OCI-LY3 (cell line): ENCODE results near the gene SSTR5.

Experiments
- H2AFZ ChIP-seq: fragments of 200-600, 300-600 bp; shearing (Covaris generic); 2 replicates; pipeline ENCODE4 v1.6.0; 2014; ENCODE audit warnings: antibody characterized with exemption, low read depth, low read length
- H3K27ac ChIP-seq: fragments of 200-600, 300-600 bp; sonication (generic); 2 replicates; pipeline ENCODE4 v1.5.1; 2014; ENCODE audit warnings: mild to moderate bottlenecking, low read length, moderate library complexity, mixed read lengths
- H3K27me3 ChIP-seq: fragments of 200-600, 300-600 bp; sonication (generic); 2 replicates; pipeline ENCODE4 v1.6.1; 2014; ENCODE audit warnings: low read depth, low read length, mixed read lengths
- H3K36me3 ChIP-seq: fragments of 200-600, 300-600 bp; sonication (generic); replicated peaks from 2 replicates; pipeline ENCODE3; 2014; ENCODE audit warnings: low read depth, low read length, mixed read lengths
- H3K4me1 ChIP-seq: fragments of 300-600, 200-600 bp; sonication (generic); 2 replicates; pipeline ENCODE4 v1.6.1; 2014; ENCODE audit warnings: low read length, mixed read lengths
- H3K4me2 ChIP-seq: fragments of 200-600, 300-600 bp; sonication (generic); 2 replicates; pipeline ENCODE4 v1.6.1; 2014; ENCODE audit warnings: low read length, mixed read lengths
- H3K4me3 ChIP-seq: fragments of 300-600, 200-600 bp; sonication (generic); 2 replicates; pipeline ENCODE4 v1.5.1; 2014; ENCODE audit warnings: antibody characterized with exemption, mild to moderate bottlenecking, low read length, moderate library complexity
- H3K79me2 ChIP-seq: fragments of 300-600, 200-600 bp; shearing (Covaris generic); 2 replicates; pipeline ENCODE4 v1.6.1; 2014; ENCODE audit warnings: mild to moderate bottlenecking, low read length, mixed read lengths
- H3K9ac ChIP-seq: fragments of 300-600, 200-600 bp; shearing (Covaris generic); 2 replicates; pipeline ENCODE4 v1.6.0; 2014; ENCODE audit warnings: mild to moderate bottlenecking, low read length, moderate library complexity
- H3K9me3 ChIP-seq: fragments of 200-600, 300-600 bp; shearing (Covaris generic); 2 replicates; pipeline ENCODE4 v1.6.1; 2014; ENCODE audit warnings: low read length, mixed read lengths; ENCODE audit not compliant: insufficient read depth
- H4K20me1 ChIP-seq: fragments of 200-600, 300-600 bp; sonication (generic); 2 replicates; pipeline ENCODE4 v1.6.1; 2016; ENCODE audit warnings: low read length, mixed read lengths; ENCODE audit not compliant: insufficient read depth
- EZH2phosphoT487 ChIP-seq: fragments of 200-600 bp; shearing (Covaris generic); IDR thresholded peaks from 2 replicates; pipeline ENCODE4 v1.6.1; 2018; ENCODE audit warnings: antibody characterized with exemption, mixed run types, low read depth
- TF ChIP-seq, protein P1 (sequence below): fragments of 200-600, 300-600 bp; sonication (generic); IDR thresholded peaks from 2 replicates; pipeline ENCODE4 v1.5.1; 2014; ENCODE audit warnings: antibody characterized with exemption, low read length, low read depth

SSTR5 gene

DNA sequence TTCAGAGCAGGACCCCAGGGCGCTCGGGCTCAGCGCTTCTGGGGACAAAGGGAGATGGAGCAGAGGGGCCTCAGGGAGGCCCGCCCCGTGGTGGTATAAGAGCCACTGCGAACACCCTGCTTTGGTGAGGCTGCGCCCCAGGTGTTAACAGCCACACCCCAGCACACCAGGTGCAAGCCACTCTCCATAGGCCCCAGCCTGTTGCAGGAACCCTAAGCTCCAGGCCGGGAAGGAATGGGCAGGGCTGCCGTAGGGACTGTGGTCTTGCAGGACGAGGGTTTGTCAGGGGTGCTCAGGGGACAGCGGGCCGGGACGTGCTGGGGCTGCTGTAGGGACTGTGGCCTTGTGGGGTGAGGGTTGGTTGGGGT lies 17.0 kb upstream of the SSTR5 start:
- Histone ChIP-seq H3K36me3 (no peaks in the 10 kb centered on the region), H3K9ac (no peak overlapping the region), H3K4me3 (no peak overlapping the region), H2AFZ (no peak overlapping the region), H3K79me2 (no peaks in the 10 kb centered on the region), H3K4me2 (no peak overlapping the region), H3K27ac (no peak overlapping the region), H3K9me3 (no peaks in the 10 kb centered on the region), H4K20me1 (no peaks in the 10 kb centered on the region), H3K4me1 (no peaks in the 10 kb centered on the region), H3K27me3 (no peaks in the 10 kb centered on the region)
- no peak for TF ChIP-seq EZH2phosphoT487
- TF ChIP-seq, protein P1, sequence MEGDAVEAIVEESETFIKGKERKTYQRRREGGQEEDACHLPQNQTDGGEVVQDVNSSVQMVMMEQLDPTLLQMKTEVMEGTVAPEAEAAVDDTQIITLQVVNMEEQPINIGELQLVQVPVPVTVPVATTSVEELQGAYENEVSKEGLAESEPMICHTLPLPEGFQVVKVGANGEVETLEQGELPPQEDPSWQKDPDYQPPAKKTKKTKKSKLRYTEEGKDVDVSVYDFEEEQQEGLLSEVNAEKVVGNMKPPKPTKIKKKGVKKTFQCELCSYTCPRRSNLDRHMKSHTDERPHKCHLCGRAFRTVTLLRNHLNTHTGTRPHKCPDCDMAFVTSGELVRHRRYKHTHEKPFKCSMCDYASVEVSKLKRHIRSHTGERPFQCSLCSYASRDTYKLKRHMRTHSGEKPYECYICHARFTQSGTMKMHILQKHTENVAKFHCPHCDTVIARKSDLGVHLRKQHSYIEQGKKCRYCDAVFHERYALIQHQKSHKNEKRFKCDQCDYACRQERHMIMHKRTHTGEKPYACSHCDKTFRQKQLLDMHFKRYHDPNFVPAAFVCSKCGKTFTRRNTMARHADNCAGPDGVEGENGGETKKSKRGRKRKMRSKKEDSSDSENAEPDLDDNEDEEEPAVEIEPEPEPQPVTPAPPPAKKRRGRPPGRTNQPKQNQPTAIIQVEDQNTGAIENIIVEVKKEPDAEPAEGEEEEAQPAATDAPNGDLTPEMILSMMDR, result no peak

DNA sequence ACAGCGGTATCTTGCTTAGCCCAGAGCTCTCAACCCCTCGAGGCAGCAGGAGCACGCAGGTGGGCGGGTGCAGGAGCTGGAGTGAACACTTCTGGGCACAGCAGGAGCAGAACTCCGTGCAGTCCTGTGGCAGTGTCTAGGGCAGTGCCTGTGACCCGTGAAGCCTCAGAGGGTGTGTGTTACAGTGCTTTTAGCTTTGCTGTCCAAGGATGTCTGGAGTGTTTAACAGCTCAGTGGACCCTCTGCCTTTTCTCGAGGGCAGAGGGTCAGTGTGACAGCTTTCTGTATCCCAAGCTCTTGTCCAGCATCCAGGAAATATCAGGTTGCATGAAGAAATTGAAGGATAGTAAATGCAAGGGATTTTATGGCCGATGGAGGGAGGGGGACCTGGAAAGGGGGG lies 16.4 kb upstream of the SSTR5 start:
- Histone ChIP-seq H3K27ac (no peak overlapping the region), H3K4me3 (no peak overlapping the region), H2AFZ (no peak overlapping the region), H3K4me1 (no peaks in the 10 kb centered on the region), H4K20me1 (no peaks in the 10 kb centered on the region), H3K36me3 (no peaks in the 10 kb centered on the region), H3K27me3 (no peaks in the 10 kb centered on the region), H3K9me3 (no peaks in the 10 kb centered on the region), H3K79me2 (no peaks in the 10 kb centered on the region), H3K4me2 (no peak overlapping the region), H3K9ac (no peak overlapping the region)
- TF ChIP-seq EZH2phosphoT487, result no peak
- TF ChIP-seq, protein P1, result no peak

- no peaks in the 10 kb centered on the region for H3K27me3 ChIP-seq
- no peaks in the 10 kb centered on the region for H3K9me3 ChIP-seq
- H3K4me1 ChIP-seq, result no peaks in the 10 kb centered on the region
- H3K36me3 ChIP-seq, result no peaks in the 10 kb centered on the region
- TF ChIP-seq, protein P1, result peak; percentile 67
- no peak for TF ChIP-seq EZH2phosphoT487
- no peaks in the 10 kb centered on the region for H4K20me1 ChIP-seq
- H3K9ac ChIP-seq, result no peak overlapping the region
- no peak overlapping the region for H2AFZ ChIP-seq
- no peaks in the 10 kb centered on the region for H3K79me2 ChIP-seq
- no peak overlapping the region for H3K4me2 ChIP-seq
- no peak overlapping the region for H3K4me3 ChIP-seq
- H3K27ac ChIP-seq, result no peak overlapping the region
These were observed 15.2 kb upstream of the SSTR5 start for GRCh38 chr16:1057252-1057932.

DNA sequence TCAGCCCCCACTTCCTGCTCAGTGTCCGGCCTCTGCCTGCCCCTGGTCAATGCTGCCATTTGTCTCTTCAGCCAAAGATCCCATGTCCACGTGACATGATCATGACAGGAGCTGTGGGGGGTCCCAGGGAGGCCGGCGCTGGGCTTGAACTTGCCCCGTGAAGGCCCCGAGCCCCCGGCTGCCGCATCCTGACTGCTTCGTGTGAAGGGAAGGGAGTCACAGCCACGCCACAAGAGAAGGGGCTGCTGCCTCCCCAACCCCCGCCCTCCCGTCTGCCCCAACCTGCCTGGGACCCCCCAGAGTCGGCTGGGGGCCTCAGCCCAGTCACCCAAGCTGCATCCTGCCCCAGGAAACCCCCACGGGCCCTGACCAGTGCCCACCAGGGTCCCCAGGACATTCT lies 14.3 kb upstream of the SSTR5 start:
- Histone ChIP-seq H3K79me2 (no peaks in the 10 kb centered on the region), H3K36me3 (no peaks in the 10 kb centered on the region), H3K9ac (no peak overlapping the region), H3K4me3 (no peak overlapping the region), H3K4me2 (no peak overlapping the region), H3K27ac (no peak overlapping the region), H3K27me3 (no peaks in the 10 kb centered on the region), H3K4me1 (no peaks in the 10 kb centered on the region), H3K9me3 (no peaks in the 10 kb centered on the region), H4K20me1 (no peaks in the 10 kb centered on the region), H2AFZ (no peak overlapping the region)
- TF ChIP-seq, protein P1, result no peak
- no peak for TF ChIP-seq EZH2phosphoT487
